ENCODE data around the gene PIP5K1C.

- TF ChIP-seq CTCF (optimal IDR thresholded peaks at IDR 0.05 in 1 of 3, IDR thresholded peaks at IDR 0.05 in 1 of 3, conservative IDR thresholded peaks at IDR 0.05 in 1 of 3; ENCODE audit: extremely low read depth in 1 of 3, insufficient read depth in 2 of 3, low read length in 3 of 3): no peak
- TF ChIP-seq EZH2 (IDR thresholded peaks at IDR 0.05; ENCODE audit: low read length): no peak
Observed at GRCh38 chr19:3604987-3605343, 95.3 kb downstream of the PIP5K1C start.

Measured in keratinocyte (primary cell).